Mucosa of stomach (tissue), 1 donor: ENCODE measurements around the gene C9orf152.

ENCODE experiments used
- H3K27me3 ChIP-seq: one replicate; pipeline ENCODE4 v1.7.0; 2013; ENCODE audit warnings: mild to moderate bottlenecking, low read length; ENCODE audit not compliant: control insufficient read depth, insufficient read depth
- H3K36me3 ChIP-seq: one replicate; pipeline ENCODE4 v1.7.0; 2013; ENCODE audit warnings: low read length; ENCODE audit not compliant: control insufficient read depth, insufficient read depth
- H3K4me1 ChIP-seq: one replicate; pipeline ENCODE4 v1.7.0; 2013; ENCODE audit warnings: mild to moderate bottlenecking, low read length; ENCODE audit not compliant: control insufficient read depth, insufficient read depth
- H3K4me3 ChIP-seq: one replicate; pipeline ENCODE4 v1.7.0; 2013; ENCODE audit warnings: low read length
- H3K9ac ChIP-seq: one replicate; pipeline ENCODE4 v1.7.0; 2013; ENCODE audit warnings: mild to moderate bottlenecking, low read length, moderate library complexity
- H3K9me3 ChIP-seq: one replicate; pipeline ENCODE4 v1.7.0; 2013; ENCODE audit warnings: mild to moderate bottlenecking, low read length, moderate library complexity; ENCODE audit not compliant: control insufficient read depth
- donor health status: Pancreatic carcinoma.

C9orf152 gene

DNA sequence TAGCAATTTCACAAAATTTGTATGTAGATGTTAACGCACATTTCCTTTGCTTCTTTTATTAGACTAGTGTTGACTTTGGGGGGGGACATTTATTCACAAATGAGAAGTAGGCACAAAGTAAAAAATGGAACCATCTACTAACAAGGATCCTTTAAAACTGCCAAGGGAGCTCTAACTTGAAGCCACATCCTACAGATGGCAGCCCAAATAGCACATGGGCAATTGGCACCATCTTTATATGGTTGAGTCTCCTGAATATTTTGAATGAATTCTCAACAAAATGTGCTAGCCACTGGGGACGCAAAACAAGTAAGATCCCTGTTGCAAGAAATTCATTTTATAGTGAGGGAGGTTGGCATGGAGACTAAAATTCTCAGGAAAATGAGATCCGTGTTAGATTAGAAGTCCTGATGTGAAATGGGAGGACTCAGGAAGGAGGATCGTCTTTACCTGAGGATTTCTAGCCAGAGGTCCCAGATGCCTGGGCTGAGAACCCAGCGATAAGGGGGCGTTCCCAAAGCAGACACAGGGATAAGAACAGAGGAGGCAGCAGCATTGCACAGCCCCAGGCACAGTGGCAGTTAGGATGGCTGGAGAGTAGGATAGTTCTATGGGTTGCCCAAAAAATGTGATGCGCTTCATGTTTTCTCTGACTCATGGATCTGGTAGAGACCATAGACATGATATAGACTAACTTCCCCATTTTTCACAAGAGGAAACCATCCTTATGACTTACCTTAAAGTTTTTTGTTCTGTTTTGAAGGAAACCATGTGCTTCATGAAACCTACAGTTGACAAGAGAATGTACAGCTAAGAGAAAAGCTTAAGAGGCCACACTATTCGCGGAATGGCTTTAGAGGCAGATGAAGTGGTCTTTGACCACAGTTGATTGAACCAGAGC, 37.4 kb downstream of the C9orf152 start:
- Histone ChIP-seq H3K4me3 (no peak overlapping the region), H3K36me3 (no peaks in the 10 kb centered on the region), H3K9ac (no peak overlapping the region), H3K9me3 (no peaks in the 10 kb centered on the region), H3K27me3 (no peaks in the 10 kb centered on the region), H3K4me1 (no peaks in the 10 kb centered on the region)

DNA sequence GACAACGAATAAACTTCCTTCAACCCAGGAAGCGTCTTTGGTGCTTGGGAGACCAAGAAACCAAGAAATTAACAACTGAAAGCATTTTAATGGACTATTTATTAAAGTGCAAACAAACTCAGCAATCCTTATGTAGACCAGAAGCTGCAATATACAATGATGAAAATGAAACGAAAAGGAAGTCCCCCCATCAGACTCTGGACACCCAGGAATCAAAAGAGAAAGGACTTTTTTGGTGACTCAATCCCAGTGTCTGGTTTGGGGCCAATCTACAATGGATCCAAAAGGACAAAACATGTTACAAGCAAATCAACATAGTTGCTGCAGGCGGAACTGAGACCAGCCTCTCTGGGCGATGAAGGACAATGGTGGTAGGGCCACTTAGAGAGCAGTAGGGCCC, 39.5 kb downstream of the C9orf152 start:
- no peak overlapping the region for H3K9ac ChIP-seq
- no peaks in the 10 kb centered on the region for H3K36me3 ChIP-seq
- H3K4me1 ChIP-seq: no peaks in the 10 kb centered on the region
- H3K27me3 ChIP-seq: no peaks in the 10 kb centered on the region
- H3K9me3 ChIP-seq: no peaks in the 10 kb centered on the region
- H3K4me3 ChIP-seq: no peak overlapping the region

DNA sequence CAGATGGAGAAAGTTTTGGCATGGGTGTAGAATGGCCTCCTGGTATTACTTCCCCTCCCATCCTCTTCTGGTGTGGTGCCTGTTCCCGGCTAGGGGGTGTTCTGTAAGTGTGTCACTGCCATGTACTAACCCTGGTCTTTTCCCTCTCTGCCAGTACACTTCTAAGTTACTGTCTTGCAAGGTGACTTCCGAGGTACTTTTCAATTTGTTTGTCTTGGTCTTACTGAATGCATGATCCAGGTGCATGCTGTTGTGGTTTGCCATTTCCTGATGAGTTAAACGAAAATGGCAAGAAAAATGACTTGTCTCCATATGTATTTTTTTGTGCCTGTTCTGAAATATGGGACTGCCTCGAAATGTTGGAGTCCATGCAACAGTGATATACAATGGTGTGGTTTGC, 46.0 kb downstream of the C9orf152 start:
- H3K4me1 ChIP-seq: peaks cover 6% of the 10 kb centered on the region
- H3K9ac ChIP-seq: no peak overlapping the region
- H3K9me3 ChIP-seq: no peaks in the 10 kb centered on the region
- no peaks in the 10 kb centered on the region for H3K27me3 ChIP-seq
- no peaks in the 10 kb centered on the region for H3K36me3 ChIP-seq
- no peak overlapping the region for H3K4me3 ChIP-seq

DNA sequence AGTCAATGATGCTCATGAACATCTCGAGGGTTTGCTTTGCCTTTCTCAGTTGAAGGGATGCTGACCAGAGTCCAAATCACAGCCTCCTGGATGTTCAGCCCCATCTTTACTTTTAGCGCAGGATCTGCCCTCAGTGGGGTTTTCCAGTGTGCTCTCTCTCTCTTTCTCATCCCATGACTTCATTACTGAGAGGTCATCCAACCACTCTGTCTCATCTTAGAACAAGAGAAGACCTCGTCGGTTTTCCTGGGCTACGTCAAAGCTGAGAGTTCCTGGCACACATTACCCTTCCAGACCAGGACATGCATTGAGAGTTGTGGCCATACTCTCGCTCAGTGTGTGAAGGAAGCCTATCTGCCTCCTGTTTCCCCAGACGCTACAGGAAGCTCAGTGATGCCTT, 47.3 kb downstream of the C9orf152 start:
- Histone ChIP-seq H3K4me1 (peaks cover 6% of the 10 kb centered on the region), H3K4me3 (no peak overlapping the region), H3K27me3 (no peaks in the 10 kb centered on the region), H3K9me3 (no peaks in the 10 kb centered on the region), H3K36me3 (no peaks in the 10 kb centered on the region), H3K9ac (no peak overlapping the region)

DNA sequence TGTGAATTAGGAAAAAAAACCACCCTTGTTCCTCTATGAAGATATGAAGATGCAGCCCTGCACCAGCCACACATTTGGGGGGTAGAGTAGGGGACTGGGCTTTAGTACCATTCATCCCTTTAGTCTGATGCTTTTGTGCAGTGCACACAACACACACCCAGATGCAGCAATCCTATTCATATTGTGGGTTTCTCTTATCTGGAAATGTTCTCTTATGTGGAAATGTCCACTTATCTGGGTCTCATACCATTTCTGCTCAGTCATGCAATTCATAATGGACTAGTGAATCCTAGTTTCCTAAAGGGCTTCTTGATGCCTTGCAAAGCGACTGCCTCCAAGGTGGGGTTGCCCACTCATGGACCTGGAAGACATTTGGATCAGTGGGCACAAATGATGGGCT, 47.8 kb downstream of the C9orf152 start:
- Histone ChIP-seq H3K9ac (no peak overlapping the region), H3K4me3 (no peak overlapping the region), H3K27me3 (no peaks in the 10 kb centered on the region), H3K36me3 (no peaks in the 10 kb centered on the region), H3K4me1 (peaks cover 6% of the 10 kb centered on the region), H3K9me3 (no peaks in the 10 kb centered on the region)

DNA sequence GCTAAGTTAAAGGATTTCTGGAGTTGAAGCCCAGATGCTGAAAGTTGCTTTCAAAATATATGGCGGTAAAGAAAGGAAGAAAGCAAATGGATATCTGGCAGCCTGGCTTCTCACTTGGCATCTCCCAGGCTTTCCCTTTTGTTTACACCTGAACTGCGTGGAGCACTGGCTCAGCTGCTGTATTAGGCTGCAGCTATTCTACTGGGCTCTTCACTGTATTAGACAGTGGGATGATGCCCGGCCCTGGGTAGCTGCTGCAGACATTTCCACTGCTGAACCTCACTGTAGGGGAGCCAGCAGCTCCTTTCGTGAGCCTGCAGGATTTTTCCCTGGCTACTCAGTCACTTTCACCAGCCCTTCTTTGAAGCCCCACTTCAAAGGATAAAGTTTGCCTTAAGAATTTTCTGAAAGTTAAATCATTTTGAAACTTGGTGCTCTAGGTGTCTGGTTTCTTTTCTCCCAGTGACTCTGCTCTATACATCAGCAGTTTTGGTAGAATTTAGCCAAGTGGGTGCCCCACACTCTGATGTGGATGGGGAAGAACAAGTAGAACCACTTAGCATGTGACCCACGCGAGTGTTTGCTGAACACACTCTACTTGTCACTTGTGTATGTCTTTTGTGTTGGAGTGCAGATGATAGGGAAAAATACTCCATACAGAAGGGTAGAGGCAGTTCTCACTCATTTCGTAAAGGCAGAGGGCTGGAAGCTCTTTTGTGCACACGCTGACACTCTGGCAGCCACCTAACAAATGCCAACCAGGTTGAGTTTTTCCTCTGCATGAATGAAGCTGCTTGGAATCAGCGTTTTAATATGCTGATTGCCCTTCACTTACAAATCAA, 49.9 kb downstream of the C9orf152 start:
- Histone ChIP-seq H3K9me3 (no peaks in the 10 kb centered on the region), H3K9ac (no peak overlapping the region), H3K4me1 (peaks cover 6% of the 10 kb centered on the region), H3K36me3 (no peaks in the 10 kb centered on the region), H3K4me3 (no peak overlapping the region), H3K27me3 (no peaks in the 10 kb centered on the region)

DNA sequence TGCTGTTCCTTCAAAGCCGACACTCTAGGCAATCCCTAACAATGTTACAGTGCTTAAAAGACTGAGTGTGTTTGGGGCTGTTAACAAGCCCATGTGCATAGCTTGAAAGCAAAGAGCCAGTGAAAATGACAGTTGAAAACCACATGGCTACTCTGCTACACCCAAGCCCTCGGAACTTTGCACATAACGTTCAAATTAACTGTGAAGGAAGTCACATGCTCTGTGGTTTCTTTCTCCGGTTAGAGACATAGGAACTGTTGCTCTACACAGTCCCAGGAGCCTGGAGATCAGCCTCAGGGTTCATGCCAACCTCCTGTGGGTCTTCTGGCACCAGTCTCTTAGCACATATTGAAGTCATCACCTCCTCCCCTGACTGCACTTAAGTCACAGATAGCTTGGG, 51.1 kb downstream of the C9orf152 start:
- Histone ChIP-seq H3K9me3 (no peaks in the 10 kb centered on the region), H3K9ac (no peak overlapping the region), H3K27me3 (no peaks in the 10 kb centered on the region), H3K36me3 (no peaks in the 10 kb centered on the region), H3K4me3 (no peak overlapping the region), H3K4me1 (peaks cover 11% of the 10 kb centered on the region)

DNA sequence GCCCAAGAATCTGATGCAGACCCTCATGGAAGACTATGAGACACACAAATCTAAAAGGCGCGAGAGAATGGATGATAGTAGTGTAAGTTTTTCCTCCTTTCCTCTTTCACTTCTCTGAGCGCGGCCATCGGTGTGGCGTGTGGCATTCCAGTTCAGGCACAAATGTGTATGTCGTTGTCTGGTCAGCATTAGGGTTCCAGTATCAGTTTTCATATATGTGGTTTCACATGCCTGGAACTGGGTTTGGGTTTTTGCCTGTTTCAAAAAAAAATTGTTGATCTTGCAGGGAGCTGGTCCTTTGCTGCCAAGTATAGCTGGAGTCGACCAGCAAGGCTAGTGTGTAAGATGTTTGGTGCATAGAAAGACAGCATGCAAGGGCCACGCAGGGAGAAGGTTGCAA, 51.5 kb downstream of the C9orf152 start:
- Histone ChIP-seq H3K27me3 (no peaks in the 10 kb centered on the region), H3K4me1 (peaks cover 16% of the 10 kb centered on the region), H3K36me3 (no peaks in the 10 kb centered on the region), H3K4me3 (no peak overlapping the region), H3K9me3 (no peaks in the 10 kb centered on the region), H3K9ac (no peak overlapping the region)

DNA sequence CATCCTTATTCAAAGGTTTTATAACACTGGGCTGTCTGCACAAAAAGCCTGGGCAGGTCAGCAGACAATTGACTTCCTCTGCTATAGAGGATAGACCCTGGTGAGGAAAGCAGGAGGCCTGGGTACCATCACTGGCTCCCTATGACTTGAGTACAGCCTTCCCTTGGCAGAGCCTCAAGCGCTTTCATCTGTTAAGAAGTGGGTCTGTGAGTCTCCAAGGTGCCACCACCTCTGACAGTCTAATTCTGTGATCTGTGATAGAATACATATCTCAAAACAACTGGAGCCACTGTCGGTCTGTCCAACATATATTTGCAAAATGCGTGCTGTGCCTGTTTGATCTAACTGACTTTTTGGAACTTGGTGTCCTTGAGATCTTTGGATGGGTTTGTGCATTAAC, 52.2 kb downstream of the C9orf152 start:
- H3K4me1 ChIP-seq: peaks cover 16% of the 10 kb centered on the region
- H3K4me3 ChIP-seq: no peak overlapping the region
- no peak overlapping the region for H3K9ac ChIP-seq
- no peaks in the 10 kb centered on the region for H3K9me3 ChIP-seq
- H3K36me3 ChIP-seq: no peaks in the 10 kb centered on the region
- no peaks in the 10 kb centered on the region for H3K27me3 ChIP-seq

DNA sequence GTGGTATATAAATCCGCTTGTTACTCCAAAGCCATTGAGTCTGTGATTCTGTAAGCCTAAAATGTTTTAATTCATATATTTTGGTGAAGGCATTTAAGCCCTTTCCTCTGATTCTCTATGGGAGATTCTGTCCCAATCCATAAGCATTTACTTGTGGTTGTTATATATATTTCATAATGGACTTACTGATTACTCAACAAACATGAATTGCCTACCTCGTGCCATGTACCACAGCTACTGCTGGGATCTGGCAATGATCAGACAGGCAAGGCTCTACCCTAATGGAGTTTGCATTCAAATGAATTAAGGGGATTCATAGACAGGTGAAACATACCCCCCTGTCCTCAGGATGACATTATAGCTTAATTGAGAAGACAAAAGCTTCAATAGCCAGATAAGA, 54.5 kb downstream of the C9orf152 start:
- no peak overlapping the region for H3K4me3 ChIP-seq
- H3K36me3 ChIP-seq: no peaks in the 10 kb centered on the region
- H3K9me3 ChIP-seq: no peaks in the 10 kb centered on the region
- H3K9ac ChIP-seq: no peak overlapping the region
- peaks cover 16% of the 10 kb centered on the region for H3K4me1 ChIP-seq
- no peaks in the 10 kb centered on the region for H3K27me3 ChIP-seq

DNA sequence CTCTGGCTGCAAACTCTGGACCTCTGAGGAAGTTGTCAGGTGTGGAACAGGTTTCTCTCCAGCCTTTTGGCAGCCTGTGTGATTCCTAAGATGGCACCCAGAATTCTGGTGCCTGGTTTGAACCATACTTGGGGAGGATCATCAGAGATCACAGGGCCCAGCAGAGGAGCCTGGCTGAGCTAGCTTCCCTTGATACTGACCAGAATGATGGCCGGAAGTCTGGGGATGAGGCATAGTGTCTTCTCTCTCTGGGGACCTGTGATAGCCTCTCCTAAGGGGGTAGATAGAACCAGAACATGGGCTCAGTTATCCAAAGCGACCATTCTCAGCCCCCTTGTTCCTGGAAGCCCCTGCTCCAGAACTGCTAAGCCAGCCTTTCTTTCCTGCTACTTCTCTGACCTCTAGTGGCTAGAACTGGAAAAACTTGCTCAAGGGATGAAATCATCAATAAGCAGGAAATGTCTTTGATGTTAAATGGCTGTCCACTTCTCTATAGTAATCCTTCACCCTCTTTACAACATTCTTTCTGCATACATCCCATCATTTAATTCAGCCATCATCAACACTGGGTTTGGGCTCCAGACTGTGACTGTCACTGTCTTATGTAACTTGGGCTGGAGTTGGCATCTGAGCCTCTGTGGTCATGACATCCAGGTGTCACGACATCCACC, 55.1 kb downstream of the C9orf152 start:
- no peaks in the 10 kb centered on the region for H3K9me3 ChIP-seq
- H3K4me3 ChIP-seq: no peak overlapping the region
- peaks cover 13% of the 10 kb centered on the region for H3K4me1 ChIP-seq
- H3K27me3 ChIP-seq: no peaks in the 10 kb centered on the region
- no peaks in the 10 kb centered on the region for H3K36me3 ChIP-seq
- no peak overlapping the region for H3K9ac ChIP-seq
